ENCODE measurements around the gene SPINK4. TPM values are rescaled to one million over a fixed set of nuclear protein-coding genes. Genes with fewer than 3 reads are reported as not detected.

Gene SPINK4
- not detected in 2 replicates for total RNA-seq

GRCh38 chr9:33239921-33240320 lies at the start of gene SPINK4:
Gene SPINK4, plus strand, starts transcription at chr9:33240167. Its CDS starts 42 bp downstream, at chr9:33240209.

GRCh38 chr9:33264473-33265177 lies 24.7 kb downstream of the SPINK4 start, which contains the start of the genes BAG1 and CHMP5:
Gene BAG1, minus strand, starts transcription at chr9:33264708.
Gene CHMP5, plus strand, starts transcription at chr9:33265049. Its CDS starts 30 bp downstream, at chr9:33265079.

DNA sequence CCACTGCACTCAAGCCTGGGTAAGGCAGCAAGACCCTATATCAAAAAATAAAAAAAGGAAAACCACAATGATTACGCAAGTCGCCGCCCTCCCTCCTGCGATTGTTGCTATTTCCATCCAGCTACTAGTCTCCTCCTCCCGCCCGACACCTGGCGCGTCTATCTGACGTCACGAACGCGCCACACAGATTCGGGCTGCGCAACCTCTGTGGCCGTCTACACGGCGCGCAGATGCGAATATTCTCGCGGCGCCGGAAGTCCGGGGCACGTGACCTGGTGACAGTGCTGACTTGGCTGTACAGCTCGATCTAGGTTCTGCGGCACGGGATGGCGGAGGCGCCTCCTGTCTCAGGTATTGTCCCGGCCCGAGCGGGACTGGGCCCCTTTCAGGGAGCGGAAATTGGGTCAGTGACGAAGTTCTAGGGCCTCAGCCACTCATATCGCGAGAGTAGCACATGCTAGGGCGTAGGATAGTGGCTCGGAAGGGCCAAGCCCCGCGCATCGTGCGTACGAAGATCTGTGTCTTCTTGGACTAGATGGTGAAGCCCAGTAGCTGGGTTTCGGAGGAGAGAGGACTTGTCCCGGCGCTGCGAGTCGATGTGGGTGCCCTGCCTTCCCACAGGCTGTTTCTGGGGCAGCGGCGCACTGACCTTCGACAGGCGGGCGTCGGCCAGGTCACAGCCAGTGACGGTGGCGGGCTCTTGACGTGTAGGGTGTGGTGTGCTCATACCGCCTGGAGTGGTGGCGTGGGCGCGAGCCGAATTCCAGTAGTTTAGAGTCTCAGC lies 50.5 kb downstream of the SPINK4 start, which contains the start of gene NFX1:
Gene NFX1 (plus strand): TSS at position 270 of the 784 bp plus-strand sequence. CDS start 57 bp downstream, at position 327.

Other genes with a start within 250 kb of the SPINK4 start
- 28.6 and 32.3 TPM in 2 replicates for gene APTX, start 238.5 kb upstream of the SPINK4 start, total RNA-seq
- 144 and 164 TPM in 2 replicates for gene DNAJA1, start 214.9 kb upstream of the SPINK4 start, total RNA-seq
- 32.9 and 36.7 TPM in 2 replicates for gene SMU1, start 163.5 kb upstream of the SPINK4 start, total RNA-seq
- 10.2 and 20.0 TPM in 2 replicates for gene B4GALT1, start 72.8 kb upstream of the SPINK4 start, total RNA-seq
- gene BAG1, start 24.5 kb downstream of the SPINK4 start, total RNA-seq = 24.1 and 24.7 TPM in 2 replicates
- 76.5 and 108 TPM in 2 replicates for gene CHMP5, start 24.9 kb downstream of the SPINK4 start, total RNA-seq
- 13.6 and 15.2 TPM in 2 replicates for gene NFX1, start 50.3 kb downstream of the SPINK4 start, total RNA-seq
- 0.09 TPM in 1 of 2 replicates, not detected in the other for gene AQP7, start 162.4 kb downstream of the SPINK4 start, total RNA-seq
- 0.19 and 0.27 TPM in 2 replicates for gene AQP3, start 207.4 kb downstream of the SPINK4 start, total RNA-seq
- gene NOL6, start 233.8 kb downstream of the SPINK4 start, total RNA-seq = 21.7 and 26.1 TPM in 2 replicates

Measured in endothelial cell of coronary artery (primary cell).